Heart left ventricle (tissue), 16 donors: Measurements from ENCODE around the gene C3orf38. TPM values are rescaled to one million over a fixed set of nuclear protein-coding genes. Genes with fewer than 3 reads are reported as not detected.

Experiments used
- ATAC-seq, 4 donors: fragments of 200-7000 bp; cut with Tn5 transposase; one replicate each; pipeline ENCODE4 v1.9.1; 2020 to 2022; ENCODE audit warnings: moderate library complexity in 4 of 4, mild to moderate bottlenecking in 3 of 4, moderate number of reproducible peaks in 1 of 4
- DNase-seq, 5 donors: peaks; one replicate each; pipeline ENCODE4 v3.0.0-alpha.2; 2020
- H3K27ac ChIP-seq, 12 donors: fragments of 200-600 bp; sonication (generic) in 4 of 12; one replicate each; pipeline versions ENCODE4 v1.5.0 to v1.8.0; 2016 to 2022; ENCODE audit warnings: mild to moderate bottlenecking in 2 of 12
- H3K27me3 ChIP-seq, 9 donors: fragments of 200-600 bp; sonication (generic) in 2 of 9; one replicate each; pipeline versions ENCODE4 v1.5.1 to v1.8.0; 2016 to 2022; ENCODE audit warnings: mild to moderate bottlenecking in 3 of 9
- H3K36me3 ChIP-seq, 9 donors: fragments of 200-600 bp; sonication (generic) in 2 of 9; one replicate each; pipeline versions ENCODE4 v1.5.0 to v1.8.0; 2018 to 2022; ENCODE audit warnings: mild to moderate bottlenecking in 2 of 9
- H3K4me1 ChIP-seq, 12 donors: fragments of 200-600 bp; sonication (generic) in 4 of 12; one replicate each; pipeline versions ENCODE4 v1.5.0 to v1.8.0; 2016 to 2022; ENCODE audit warnings: mild to moderate bottlenecking in 3 of 12
- H3K4me3 ChIP-seq, 12 donors: fragments of 200-600 bp; sonication (generic) in 4 of 12; one replicate each; pipeline versions ENCODE4 v1.5.0 to v1.8.0; 2017 to 2022; ENCODE audit warnings: mild to moderate bottlenecking in 9 of 12, moderate library complexity in 4 of 12
- H3K9me3 ChIP-seq, 12 donors: fragments of 200-600 bp; sonication (generic) in 4 of 12; one replicate each; pipeline versions ENCODE4 v1.5.0 to v1.8.0; 2016 to 2022; ENCODE audit warnings: mild to moderate bottlenecking in 1 of 12
- POLR2A ChIP-seq, 2 donors: fragments of 450-650 bp; IDR thresholded peaks; one replicate each; pipeline ENCODE4 v1.6.1; 2017; ENCODE audit warnings: antibody characterized with exemption in 2 of 2, mild to moderate bottlenecking in 2 of 2, moderate library complexity in 2 of 2
- WGBS, 4 donors: extraction: QIAGEN DNeasy Blood & Tissue Kit in 2 of 4; methylation state at CpG; one replicate each; pipeline versions ENCODE4 v1.1.5 to v1.1.7; 2013 to 2018; 5-methylcytosine and 5-hydroxymethylcytosine counted together
- intact Hi-C, 10 donors: fragments of 100-400 bp; cut with DNase I; formaldehyde crosslinking; loops; one replicate each; pipeline versions ENCODE4 v1.11.1 to v1.14.2; 2022
- polyA plus RNA-seq, 2 donors: library from polyadenylated mRNA; stranded (reverse); fragments of 200-250 nt; gene quantifications; one replicate each; pipeline ENCODE4 v1.2.3, GENCODE V29; 2013
- total RNA-seq, 9 donors: library from RNA; depleted of rRNA in 2 of 9; stranded (reverse); fragments of >200 nt in 2 of 9; fragmentation: NEBNext Ultra II Directional in 3 of 9; extraction: Animal tissue kit (Norgen Biotek cat#: 25700) in 3 of 9; gene quantifications; one replicate each; pipeline versions ENCODE4 v1.1.0 to v1.2.4, GENCODE V29; 2016 to 2023
- TF ChIP-seq, protein P1 (sequence below), 12 donors: fragments of 200-600 bp; sonication (generic) in 4 of 12; IDR thresholded peaks; one replicate each; pipeline versions ENCODE4 v1.5.0 to v1.8.0; 2018 to 2022; ENCODE audit warnings: antibody characterized with exemption in 12 of 12, mild to moderate bottlenecking in 5 of 12
- donor health status: ischemic (EF 13 %, LVEDD 7.1; RV severe dilation, severe dysfunction).
- donor health status: healthy with polysubstance abuse.
- donor health status: DM: no; HTN: yes; CAD: no.
- donor health status: DM: no; HTN: no; CAD: no.
- donor health status: ischemic (EF 25% LVEDD 6.9; RV normal size, moderate dysfunction).
- donor health status: ischemic (EF 25% LVEDD 5.7; RV mildly dilated, moderate dysfunction).
- donor health status: healthy.
- donor health status: DM: yes; HTN: yes; CAD: no.
- donor health status: ischemic (EF 35%, LVEDD 5.7; RV mildly dilated, moderate dysfunction).
- donor health status: nonischemic (EF 11% LVEDD 7.7; RV severe dilation, severe dysfunction).
- donor health status: DM: yes; HTN: yes; CAD: no.
- donor health status: PGD.
- donor health status: ischemic (EF 29% LVEDD 5.4; RV normal size, mild dysfunction).
- donor health status: nonischemic (EF 23%, LVEDD 6.1; RV moderate dilation, normal function).

C3orf38 gene
- total and polyA plus RNA-seq, 11 donors, result 4.3 to 21.5 (median 12.8) TPM

DNA sequence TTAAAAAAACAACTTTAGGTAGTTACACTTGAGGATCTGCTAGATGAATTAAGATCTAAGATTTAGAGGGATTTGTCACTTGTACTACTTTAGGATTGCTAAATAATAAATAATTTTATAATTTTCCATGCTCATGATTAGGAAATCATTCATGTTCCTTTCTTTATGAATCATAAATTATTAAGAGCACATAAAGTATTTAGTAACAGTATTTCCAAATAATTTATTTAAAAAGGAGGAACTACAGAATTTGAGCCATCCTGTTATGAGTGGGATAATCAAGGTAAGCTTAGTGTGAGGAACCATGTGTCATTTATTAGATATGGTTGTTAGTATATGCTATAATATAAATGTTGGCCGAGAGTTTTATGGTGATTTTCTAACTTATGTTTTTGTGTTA lies 37.5 kb upstream of the C3orf38 start:
- DNase-seq, result no peak
- peaks cover 0 to 16% (median 3%) of the 10 kb centered on the region in 12 donors for H3K4me1 ChIP-seq
- intact Hi-C loops, result loop anchor here in 8 of 10 donors (2.0 to 10.0 kb wide), 10 partner anchors 47 to 761 kb away; partner anchors contain the start of genes CGGBP1 (in 4 of the 8) and ZNF654 (in 4 of the 8)
- no peaks in the 10 kb centered on the region for H3K9me3 ChIP-seq
- H3K4me3 ChIP-seq, result no peak overlapping the region
- no peak for TF ChIP-seq POLR2A (IDR thresholded peaks at IDR 0.05)
- TF ChIP-seq, protein P1, sequence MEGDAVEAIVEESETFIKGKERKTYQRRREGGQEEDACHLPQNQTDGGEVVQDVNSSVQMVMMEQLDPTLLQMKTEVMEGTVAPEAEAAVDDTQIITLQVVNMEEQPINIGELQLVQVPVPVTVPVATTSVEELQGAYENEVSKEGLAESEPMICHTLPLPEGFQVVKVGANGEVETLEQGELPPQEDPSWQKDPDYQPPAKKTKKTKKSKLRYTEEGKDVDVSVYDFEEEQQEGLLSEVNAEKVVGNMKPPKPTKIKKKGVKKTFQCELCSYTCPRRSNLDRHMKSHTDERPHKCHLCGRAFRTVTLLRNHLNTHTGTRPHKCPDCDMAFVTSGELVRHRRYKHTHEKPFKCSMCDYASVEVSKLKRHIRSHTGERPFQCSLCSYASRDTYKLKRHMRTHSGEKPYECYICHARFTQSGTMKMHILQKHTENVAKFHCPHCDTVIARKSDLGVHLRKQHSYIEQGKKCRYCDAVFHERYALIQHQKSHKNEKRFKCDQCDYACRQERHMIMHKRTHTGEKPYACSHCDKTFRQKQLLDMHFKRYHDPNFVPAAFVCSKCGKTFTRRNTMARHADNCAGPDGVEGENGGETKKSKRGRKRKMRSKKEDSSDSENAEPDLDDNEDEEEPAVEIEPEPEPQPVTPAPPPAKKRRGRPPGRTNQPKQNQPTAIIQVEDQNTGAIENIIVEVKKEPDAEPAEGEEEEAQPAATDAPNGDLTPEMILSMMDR (IDR thresholded peaks at IDR 0.05), result no peak
- no peaks in the 10 kb centered on the region for H3K27me3 ChIP-seq
- H3K27ac ChIP-seq, result no peak overlapping the region
- 93 to 100% (median 96%) methylated on average over 1 of the region's 1 CpG for WGBS, 4 donors
- H3K36me3 ChIP-seq, result peaks cover 0 to 27% (median 12%) of the 10 kb centered on the region in 9 donors
- ATAC-seq, result no peak

GRCh38 chr3:88113311-88114162 lies 36.2 kb upstream of the C3orf38 start:
- Histone ChIP-seq H3K36me3 (peaks cover 0 to 29% (median 12%) of the 10 kb centered on the region in 9 donors), H3K4me3 (no peak overlapping the region), H3K27ac (no peak overlapping the region), H3K4me1 (peaks cover 0 to 16% (median 3%) of the 10 kb centered on the region in 12 donors), H3K27me3 (no peaks in the 10 kb centered on the region), H3K9me3 (no peaks in the 10 kb centered on the region)
- no peak for TF ChIP-seq POLR2A (IDR thresholded peaks at IDR 0.05)
- TF ChIP-seq, protein P1 (IDR thresholded peaks at IDR 0.05), result peak; percentile 61 to 89 (median 76)
- WGBS, 4 donors, result 39 to 43% (median 42%) methylated on average over 5 of the region's 5 CpGs
- DNase-seq (peak in 2 of 5 donors; percentile 30 to 47), ATAC-seq (peak in 3 of 4 donors; percentile 81 to 87 (median 83))
- intact Hi-C loops, result loop anchor here in 8 of 10 donors (2.0 to 10.0 kb wide), 10 partner anchors 49 to 763 kb away; partner anchors contain the start of genes CGGBP1 (in 4 of the 8) and ZNF654 (in 4 of the 8)

GRCh38 chr3:88114878-88115549 lies 34.7 kb upstream of the C3orf38 start:
- intact Hi-C loops, result loop anchor here in 8 of 10 donors (5.0 to 10.0 kb wide), 9 partner anchors 50 to 763 kb away; partner anchors contain the start of genes CGGBP1 (in 4 of the 8) and ZNF654 (in 4 of the 8)
- Histone ChIP-seq H3K9me3 (no peaks in the 10 kb centered on the region), H3K27ac (no peak overlapping the region), H3K4me1 (peaks cover 0 to 16% (median 3%) of the 10 kb centered on the region in 12 donors), H3K36me3 (peaks cover 0 to 29% (median 12%) of the 10 kb centered on the region in 9 donors), H3K4me3 (no peak overlapping the region), H3K27me3 (no peaks in the 10 kb centered on the region)
- DNase-seq (no peak), ATAC-seq (no peak)
- no peak for TF ChIP-seq POLR2A (IDR thresholded peaks at IDR 0.05)
- TF ChIP-seq, protein P1 (IDR thresholded peaks at IDR 0.05), result no peak
- WGBS, 4 donors, result 93 to 97% (median 96%) methylated on average over 3 of the region's 3 CpGs
